Glomerular endothelial cell (primary cell): Measurements from ENCODE around the gene PARP14. TPM values are rescaled to one million over a fixed set of nuclear protein-coding genes. Genes with fewer than 3 reads are reported as not detected.
"Not testable (repeated sequence)": the region's sequence is repeated elsewhere in the genome, so short reads cannot be mapped to it uniquely, and the experiment has no call there.

ENCODE experiments used
- DNase-seq: peaks from one replicate; pipeline ENCODE4 v3.0.0-alpha.2; 2011; ENCODE audit warnings: low read depth, low spot score; ENCODE audit errors: extremely low read depth
- total RNA-seq: library from RNA; depleted of rRNA; stranded (reverse); fragments of >200 nt; gene quantifications from 2 replicates; pipeline ENCODE4 v1.2.3, GENCODE V29; 2015

The PARP14 gene
- total RNA-seq, 1 donor from 2014 or later, result 134 TPM

DNA sequence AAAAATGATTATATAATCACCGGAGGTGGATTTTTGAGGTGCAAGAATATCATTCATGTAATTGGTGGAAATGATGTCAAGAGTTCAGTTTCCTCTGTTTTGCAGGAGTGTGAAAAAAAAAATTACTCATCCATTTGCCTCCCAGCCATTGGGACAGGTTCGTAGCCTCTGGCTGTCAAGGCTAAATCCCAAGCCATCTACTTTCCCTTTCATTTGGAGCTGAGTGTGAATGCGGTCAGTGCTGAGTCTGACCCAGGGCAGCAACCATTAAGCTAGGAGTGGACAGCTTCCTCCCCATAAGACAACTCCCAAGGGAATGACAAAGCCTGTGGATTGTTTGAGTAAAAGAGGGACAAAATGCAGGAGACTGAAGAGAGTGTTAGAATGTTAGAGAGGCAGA, 33.6 kb downstream of the PARP14 start:
- DNase-seq, result peak; percentile 9

DNA sequence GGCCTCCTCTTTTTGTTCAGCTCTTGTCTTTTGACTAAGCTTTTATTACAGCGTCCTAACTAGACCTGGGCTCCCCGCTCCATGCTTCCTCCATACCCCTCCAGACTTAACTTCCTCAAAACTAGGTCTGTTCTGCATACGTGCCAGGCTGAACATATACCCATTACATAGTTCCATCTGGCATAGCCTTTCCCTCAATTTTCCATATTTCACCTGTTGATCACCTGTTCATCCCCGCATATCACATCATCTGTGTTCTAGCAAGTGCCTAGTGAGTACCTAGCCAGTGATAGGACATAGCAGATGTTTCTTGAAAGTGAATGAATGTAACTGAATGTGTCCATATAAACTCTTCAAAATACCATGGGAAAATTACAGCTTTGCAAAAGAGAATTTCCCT, 36.0 kb downstream of the PARP14 start:
- no peak for DNase-seq

- DNase-seq, result no peak
Measured at GRCh38 chr3:122719273-122719921, 38.8 kb downstream of the PARP14 start.

GRCh38 chr3:122725106-122725505, 44.5 kb downstream of the PARP14 start:
- no peak for DNase-seq

GRCh38 chr3:122727294-122727693, 46.7 kb downstream of the PARP14 start:
- no peak for DNase-seq

- DNase-seq, result no peak
Measured at GRCh38 chr3:122727766-122728165, 47.1 kb downstream of the PARP14 start.

- no peak for DNase-seq
Measured at GRCh38 chr3:122728186-122728585, 47.5 kb downstream of the PARP14 start.

- no peak for DNase-seq
Measured at GRCh38 chr3:122728756-122729514, 48.3 kb downstream of the PARP14 start.

GRCh38 chr3:122730240-122730639, 49.6 kb downstream of the PARP14 start:
- DNase-seq, result no peak

GRCh38 chr3:122732682-122733525, 52.3 kb downstream of the PARP14 start:
- not testable (repeated sequence) for DNase-seq

DNA sequence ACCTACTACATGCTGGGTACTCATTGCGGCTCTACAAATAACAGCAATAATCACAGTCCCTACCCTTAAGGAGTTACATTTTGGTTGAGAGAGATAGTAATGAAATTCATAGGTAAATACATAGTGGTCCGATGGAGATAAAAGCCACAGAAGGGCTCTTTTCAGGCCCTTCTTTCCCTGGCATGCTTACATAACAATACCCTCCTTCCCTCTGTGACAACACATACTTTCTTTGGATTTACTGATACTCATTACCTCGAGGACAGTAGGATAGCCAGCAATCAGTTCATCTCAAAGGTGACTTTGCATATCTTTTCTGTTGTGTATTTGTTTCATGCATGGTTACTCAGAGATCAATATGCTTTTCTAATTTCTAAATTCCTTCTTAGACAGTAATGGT, 58.5 kb downstream of the PARP14 start:
- no peak for DNase-seq

DNA sequence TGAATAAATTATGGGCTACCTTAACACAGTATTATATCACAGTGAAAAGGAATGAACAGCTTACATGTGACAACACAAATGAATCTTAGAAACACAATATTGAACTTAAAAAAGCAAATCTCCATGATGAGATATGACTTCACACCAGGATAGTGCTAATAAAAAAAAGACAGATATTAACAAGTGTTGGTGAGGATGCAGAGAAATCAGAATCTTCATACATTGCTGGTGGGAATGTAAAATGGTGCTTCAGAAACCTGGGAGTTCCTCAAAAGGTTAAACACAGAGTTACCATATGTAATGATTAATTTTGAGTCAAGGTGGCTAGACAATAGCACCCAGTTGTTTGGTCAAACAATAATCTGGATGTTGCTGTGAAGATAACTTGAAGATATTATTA, 61.6 kb downstream of the PARP14 start:
- no peak for DNase-seq

GRCh38 chr3:122743581-122744120, 63.0 kb downstream of the PARP14 start:
- DNase-seq, result no peak

DNA sequence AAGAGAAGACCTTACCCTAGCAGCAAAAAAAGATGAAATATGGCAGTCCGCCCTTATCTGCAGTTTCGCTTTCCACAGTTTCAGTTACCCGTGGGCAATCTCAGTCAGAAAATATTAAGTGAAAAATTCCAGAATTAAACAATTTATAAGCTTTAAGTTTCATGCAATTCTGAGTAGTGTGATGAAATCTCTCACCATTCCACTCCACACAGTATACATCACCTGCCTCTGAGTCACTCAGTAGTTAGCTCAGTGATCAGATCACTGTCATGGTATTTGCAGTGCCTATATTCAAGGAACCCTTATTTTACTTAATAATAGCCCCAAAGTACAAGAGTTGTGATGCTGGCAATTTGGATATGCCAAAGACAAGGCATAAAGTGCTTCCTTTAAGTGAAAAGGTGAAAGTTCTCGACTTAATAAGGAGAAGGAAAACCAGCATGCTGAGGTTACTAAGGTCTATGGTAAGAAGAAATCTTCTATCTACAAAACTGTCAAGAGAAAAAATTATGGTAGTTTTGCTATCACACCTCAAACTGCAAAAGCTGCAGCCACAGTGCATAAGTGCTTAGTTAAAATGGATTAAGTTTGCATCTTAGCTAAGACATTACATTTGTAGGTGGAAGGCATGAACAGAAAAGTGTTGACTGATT, 64.9 kb downstream of the PARP14 start:
- no peak for DNase-seq

DNA sequence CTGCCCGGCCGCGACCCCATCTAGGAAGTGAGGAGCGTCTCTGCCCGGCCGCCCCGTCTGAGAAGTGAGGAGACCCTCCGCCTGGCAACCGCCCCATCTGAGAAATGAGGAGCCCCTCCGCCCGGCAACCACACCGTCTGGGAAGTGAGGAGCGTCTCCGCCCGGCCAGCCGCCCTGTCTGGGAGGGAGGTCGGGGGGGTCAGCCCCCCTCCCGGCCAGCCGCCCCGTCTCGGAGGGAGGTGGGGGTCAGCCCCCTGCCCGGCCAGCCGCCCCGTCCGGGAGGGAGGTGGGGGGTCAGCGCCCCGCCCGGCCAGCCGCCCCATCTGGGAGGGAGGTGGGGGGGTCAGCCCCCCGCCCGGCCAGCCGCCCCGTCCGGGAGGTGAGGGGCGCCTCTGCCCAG, 66.7 kb downstream of the PARP14 start:
- DNase-seq, result not testable (repeated sequence)

DNA sequence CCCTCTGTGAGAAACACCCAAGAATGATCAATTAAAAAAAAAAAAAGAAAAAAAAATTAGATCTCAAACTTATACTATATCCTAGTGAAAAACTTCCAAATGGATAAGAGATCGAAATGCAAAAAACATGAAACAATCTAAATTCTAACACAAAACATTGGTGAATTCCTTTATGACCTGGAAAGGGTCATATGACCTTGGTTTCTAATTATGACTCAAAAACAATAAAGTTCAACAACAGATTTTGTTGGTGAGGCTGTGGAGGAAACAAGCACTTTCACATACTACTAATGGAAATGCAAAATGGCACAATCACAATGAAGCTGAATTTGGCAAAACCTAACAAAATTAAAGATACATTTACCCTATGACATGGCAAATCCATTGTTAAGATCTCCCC, 67.7 kb downstream of the PARP14 start:
- no peak for DNase-seq

- no peak for DNase-seq
Measured at GRCh38 chr3:122754929-122755328, 74.3 kb downstream of the PARP14 start.

- DNase-seq, result no peak
Measured at GRCh38 chr3:122755491-122755890, 74.9 kb downstream of the PARP14 start.

DNA sequence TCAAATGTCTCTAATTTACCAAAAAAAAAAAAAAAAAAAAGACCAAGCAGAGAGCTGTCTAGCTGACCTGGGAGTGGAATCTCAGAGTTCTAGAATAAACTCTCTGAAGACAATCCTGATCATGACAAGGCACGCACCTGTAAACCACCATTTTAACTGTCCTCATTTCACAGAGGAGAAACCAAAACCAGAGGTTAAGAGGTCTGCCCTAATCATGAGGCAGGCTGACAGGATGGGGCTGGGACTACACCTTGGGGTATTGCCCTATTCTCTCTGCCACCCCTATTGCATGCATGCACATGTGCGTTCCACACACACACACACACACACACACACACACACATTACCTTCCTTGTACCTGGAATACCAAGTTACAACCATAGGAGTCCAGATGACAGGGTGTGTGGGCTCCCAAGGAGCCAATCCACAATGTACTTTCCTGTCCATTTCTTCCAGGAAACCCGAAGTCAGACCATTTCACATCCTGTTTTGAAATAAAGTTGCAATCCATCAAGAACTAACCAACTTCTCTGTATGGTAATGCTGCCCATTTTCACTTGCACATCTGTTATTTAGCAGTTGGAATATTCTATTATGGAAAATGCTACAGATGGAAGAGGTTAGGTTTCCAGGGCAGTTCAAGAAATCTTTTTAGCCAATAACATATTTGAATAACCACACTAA, 78.4 kb downstream of the PARP14 start:
- DNase-seq, result no peak
